Measurements from ENCODE around the gene IGSF23. TPM values are rescaled to one million over a fixed set of nuclear protein-coding genes. Genes with fewer than 3 reads are reported as not detected.

Gene IGSF23
- total RNA-seq, 2 donors from 2014 or later = not detected

DNA sequence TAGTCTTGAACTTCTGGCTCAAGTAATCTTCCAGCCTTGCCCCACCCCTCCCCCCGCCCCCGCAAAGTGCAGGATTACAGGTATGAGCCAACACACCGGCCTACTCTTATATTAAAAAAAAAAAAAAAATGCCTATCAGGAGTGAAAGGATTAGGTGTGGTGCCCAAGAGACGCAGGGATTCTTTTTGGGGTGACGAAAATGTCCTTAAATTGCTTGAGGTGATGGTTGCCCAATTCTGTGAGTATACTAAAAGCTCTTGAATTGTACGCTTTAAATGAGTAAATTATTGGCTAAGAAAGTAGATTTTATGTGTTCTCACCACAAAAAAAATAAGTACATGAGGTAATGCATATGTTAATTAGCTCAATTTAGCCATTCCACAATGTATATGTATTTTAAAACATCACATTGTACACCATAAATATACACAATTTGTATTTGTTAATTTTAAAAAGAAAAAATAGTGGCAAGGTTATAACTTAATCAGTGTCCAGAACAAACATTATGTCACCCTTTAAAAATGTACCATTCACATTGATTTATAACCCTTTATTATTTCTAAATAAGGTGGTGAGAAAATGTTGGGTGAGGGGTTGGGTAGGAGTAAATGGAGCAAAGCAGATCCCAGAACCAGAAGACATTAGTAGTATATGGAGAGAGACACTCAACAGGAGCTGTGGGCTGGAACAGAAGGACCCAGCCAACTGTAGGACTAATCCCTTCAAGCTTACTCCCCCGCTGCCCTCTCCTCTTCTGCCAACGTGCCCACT is 3.9 kb downstream of the IGSF23 start:
- Histone ChIP-seq H3K9me3 (no peaks in the 10 kb centered on the region), H3K27me3 (replicated peaks; ENCODE audit: insufficient read depth) (no peaks in the 10 kb centered on the region), H3K4me1 (ENCODE audit: control insufficient read depth in 1 of 2, low read depth in 2 of 2) (peaks cover 0 to 3% of the 10 kb centered on the region in 2 donors), H3K27ac (no peak overlapping the region), H3K36me3 (no peaks in the 10 kb centered on the region), H3K4me3 (no peak overlapping the region)
- ATAC-seq (ENCODE audit: insufficient number of reproducible peaks, low FRiP score, low read depth) (no peak), DNase-seq (ENCODE audit: low spot score) (no peak)
- TF ChIP-seq, protein P1, sequence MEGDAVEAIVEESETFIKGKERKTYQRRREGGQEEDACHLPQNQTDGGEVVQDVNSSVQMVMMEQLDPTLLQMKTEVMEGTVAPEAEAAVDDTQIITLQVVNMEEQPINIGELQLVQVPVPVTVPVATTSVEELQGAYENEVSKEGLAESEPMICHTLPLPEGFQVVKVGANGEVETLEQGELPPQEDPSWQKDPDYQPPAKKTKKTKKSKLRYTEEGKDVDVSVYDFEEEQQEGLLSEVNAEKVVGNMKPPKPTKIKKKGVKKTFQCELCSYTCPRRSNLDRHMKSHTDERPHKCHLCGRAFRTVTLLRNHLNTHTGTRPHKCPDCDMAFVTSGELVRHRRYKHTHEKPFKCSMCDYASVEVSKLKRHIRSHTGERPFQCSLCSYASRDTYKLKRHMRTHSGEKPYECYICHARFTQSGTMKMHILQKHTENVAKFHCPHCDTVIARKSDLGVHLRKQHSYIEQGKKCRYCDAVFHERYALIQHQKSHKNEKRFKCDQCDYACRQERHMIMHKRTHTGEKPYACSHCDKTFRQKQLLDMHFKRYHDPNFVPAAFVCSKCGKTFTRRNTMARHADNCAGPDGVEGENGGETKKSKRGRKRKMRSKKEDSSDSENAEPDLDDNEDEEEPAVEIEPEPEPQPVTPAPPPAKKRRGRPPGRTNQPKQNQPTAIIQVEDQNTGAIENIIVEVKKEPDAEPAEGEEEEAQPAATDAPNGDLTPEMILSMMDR (IDR thresholded peaks at IDR 0.05) = no peak

GRCh38 chr19:44618640-44619357 is 5.4 kb downstream of the IGSF23 start:
- no peak overlapping the region for H3K4me3 ChIP-seq
- no peaks in the 10 kb centered on the region for H3K27me3 ChIP-seq (replicated peaks; ENCODE audit: insufficient read depth)
- TF ChIP-seq, protein P1 (IDR thresholded peaks at IDR 0.05) = no peak
- ATAC-seq (ENCODE audit: insufficient number of reproducible peaks, low FRiP score, low read depth) (no peak), DNase-seq (ENCODE audit: low spot score) (no peak)
- H3K27ac ChIP-seq = no peak overlapping the region
- no peaks in the 10 kb centered on the region for H3K9me3 ChIP-seq
- H3K36me3 ChIP-seq = no peaks in the 10 kb centered on the region
- H3K4me1 ChIP-seq (ENCODE audit: control insufficient read depth in 1 of 2, low read depth in 2 of 2) = peaks cover 0 to 3% of the 10 kb centered on the region in 2 donors

DNA sequence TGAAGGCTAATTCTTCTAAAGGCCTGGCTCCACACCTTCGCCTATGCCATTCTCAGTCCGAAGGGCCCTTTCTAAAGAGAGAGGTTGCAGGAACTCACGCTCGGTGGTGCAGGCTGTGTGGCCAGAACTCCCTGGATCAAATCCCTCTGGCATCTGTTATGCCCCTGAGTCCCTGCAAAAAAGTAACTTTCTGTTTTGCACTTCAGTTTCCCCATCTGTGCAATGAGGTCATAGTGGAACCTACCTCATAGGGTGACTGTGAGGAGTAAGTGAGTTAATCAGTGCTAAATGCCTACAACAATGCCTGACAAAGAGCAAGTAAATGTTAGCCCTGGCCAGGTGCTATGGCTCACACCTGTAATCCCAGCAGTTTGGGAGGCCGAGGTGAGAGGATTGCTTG is 7.3 kb downstream of the IGSF23 start:
- TF ChIP-seq, protein P1 (IDR thresholded peaks at IDR 0.05) = no peak
- ATAC-seq (ENCODE audit: insufficient number of reproducible peaks, low FRiP score, low read depth) (no peak), DNase-seq (ENCODE audit: low spot score) (no peak)
- H3K9me3 ChIP-seq = no peaks in the 10 kb centered on the region
- no peak overlapping the region for H3K4me3 ChIP-seq
- H3K36me3 ChIP-seq = no peaks in the 10 kb centered on the region
- no peak overlapping the region for H3K27ac ChIP-seq
- peaks cover 0 to 3% of the 10 kb centered on the region in 2 donors for H3K4me1 ChIP-seq (ENCODE audit: control insufficient read depth in 1 of 2, low read depth in 2 of 2)
- H3K27me3 ChIP-seq (replicated peaks; ENCODE audit: insufficient read depth) = no peaks in the 10 kb centered on the region

GRCh38 chr19:44621367-44621766 is 8.0 kb downstream of the IGSF23 start:
- Histone ChIP-seq H3K9me3 (no peaks in the 10 kb centered on the region), H3K4me1 (ENCODE audit: control insufficient read depth in 1 of 2, low read depth in 2 of 2) (peaks cover 3 to 6% of the 10 kb centered on the region in 2 donors), H3K27me3 (replicated peaks; ENCODE audit: insufficient read depth) (no peaks in the 10 kb centered on the region), H3K27ac (no peak overlapping the region), H3K4me3 (no peak overlapping the region), H3K36me3 (no peaks in the 10 kb centered on the region)
- DNase-seq (ENCODE audit: low spot score) (no peak), ATAC-seq (ENCODE audit: insufficient number of reproducible peaks, low FRiP score, low read depth) (no peak)
- TF ChIP-seq, protein P1 (IDR thresholded peaks at IDR 0.05) = no peak

DNA sequence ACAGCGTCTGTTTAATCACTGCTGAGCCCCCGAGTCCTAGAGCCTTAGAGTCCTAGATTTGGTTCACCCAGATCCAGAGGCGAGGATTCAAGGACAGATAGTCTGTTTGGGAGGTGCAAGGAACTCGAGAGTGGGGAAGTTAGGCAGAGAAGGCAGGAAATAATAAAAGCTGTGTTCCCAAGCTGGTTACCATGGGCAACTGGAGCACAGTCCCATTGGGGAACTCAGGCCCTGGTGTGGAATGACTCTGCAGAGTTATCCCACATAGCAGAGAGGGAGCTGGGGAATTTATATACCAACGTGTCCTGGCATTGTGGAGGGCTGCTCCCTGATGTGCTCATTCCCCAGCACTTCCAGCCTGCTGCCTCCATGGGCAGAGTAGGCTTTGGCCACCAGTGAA is 9.7 kb downstream of the IGSF23 start:
- Histone ChIP-seq H3K9me3 (no peaks in the 10 kb centered on the region), H3K4me3 (no peak overlapping the region), H3K36me3 (no peaks in the 10 kb centered on the region), H3K27ac (no peak overlapping the region), H3K4me1 (ENCODE audit: control insufficient read depth in 1 of 2, low read depth in 2 of 2) (peaks cover 0 to 6% of the 10 kb centered on the region in 2 donors), H3K27me3 (replicated peaks; ENCODE audit: insufficient read depth) (no peaks in the 10 kb centered on the region)
- TF ChIP-seq, protein P1 (IDR thresholded peaks at IDR 0.05) = no peak
- no peak for DNase-seq (ENCODE audit: low spot score)
- ATAC-seq (ENCODE audit: insufficient number of reproducible peaks, low FRiP score, low read depth) = no peak

Data from thoracic aorta (tissue), 2 donors.